Activated CD8-positive, alpha-beta memory T cell treated with anti-CD3 and anti-CD28 coated beads for 4 hours (primary cell): ENCODE data around the gene PDCD1LG2.
"Not testable (repeated sequence)": the region's sequence is repeated elsewhere in the genome, so short reads cannot be mapped to it uniquely, and the experiment has no call there.

Experiments used
- DNase-seq, 2 donors: peaks; one replicate each; pipeline ENCODE4 v3.0.0-alpha.2; 2020; ENCODE audit warnings: low read depth in 2 of 2

Gene PDCD1LG2

GRCh38 chr9:5493679-5494511 lies 16.4 kb upstream of the PDCD1LG2 start:
- no peak for DNase-seq

- DNase-seq, result not testable (repeated sequence)
Measured at GRCh38 chr9:5494765-5495164, 15.6 kb upstream of the PDCD1LG2 start.

- DNase-seq, result no peak
Measured at GRCh38 chr9:5499157-5499556, 11.2 kb upstream of the PDCD1LG2 start.

- DNase-seq, result no peak
Measured at GRCh38 chr9:5499889-5500398, 10.4 kb upstream of the PDCD1LG2 start.

GRCh38 chr9:5500441-5501235 lies 9.7 kb upstream of the PDCD1LG2 start:
- DNase-seq, result no peak

- DNase-seq, result no peak
Measured at GRCh38 chr9:5502553-5502952, 7.8 kb upstream of the PDCD1LG2 start.

GRCh38 chr9:5509573-5509972 lies 758 bp upstream of the PDCD1LG2 start:
- no peak for DNase-seq

GRCh38 chr9:5510989-5511388 lies 658 bp downstream of the PDCD1LG2 start:
- DNase-seq, result no peak

GRCh38 chr9:5511476-5511875 lies 1.1 kb downstream of the PDCD1LG2 start:
- no peak for DNase-seq

- no peak for DNase-seq
Measured at GRCh38 chr9:5511935-5512580, 1.7 kb downstream of the PDCD1LG2 start.

GRCh38 chr9:5512658-5513452 lies 2.5 kb downstream of the PDCD1LG2 start:
- no peak for DNase-seq

- DNase-seq, result no peak
Measured at GRCh38 chr9:5513966-5514616, 3.8 kb downstream of the PDCD1LG2 start.

- no peak for DNase-seq
Measured at GRCh38 chr9:5514617-5515260, 4.4 kb downstream of the PDCD1LG2 start.

GRCh38 chr9:5515261-5515650 lies 4.9 kb downstream of the PDCD1LG2 start:
- no peak for DNase-seq

GRCh38 chr9:5516453-5517220 lies 6.3 kb downstream of the PDCD1LG2 start:
- no peak for DNase-seq

- no peak for DNase-seq
Measured at GRCh38 chr9:5518171-5518936, 8.0 kb downstream of the PDCD1LG2 start.

GRCh38 chr9:5518937-5519319 lies 8.6 kb downstream of the PDCD1LG2 start:
- DNase-seq, result no peak

- DNase-seq, result no peak
Measured at GRCh38 chr9:5524090-5524489, 13.8 kb downstream of the PDCD1LG2 start.

- DNase-seq, result no peak
Measured at GRCh38 chr9:5529683-5530221, 19.4 kb downstream of the PDCD1LG2 start.
